ENCODE data around the gene DYSF. TPM values are rescaled to one million over a fixed set of nuclear protein-coding genes. Genes with fewer than 3 reads are reported as not detected.

Gene DYSF
- polyA plus RNA-seq, 1 donor (not counting 4 experiments of a cell fraction or from before 2014, with no cell fraction given), result 8.2 TPM

DNA sequence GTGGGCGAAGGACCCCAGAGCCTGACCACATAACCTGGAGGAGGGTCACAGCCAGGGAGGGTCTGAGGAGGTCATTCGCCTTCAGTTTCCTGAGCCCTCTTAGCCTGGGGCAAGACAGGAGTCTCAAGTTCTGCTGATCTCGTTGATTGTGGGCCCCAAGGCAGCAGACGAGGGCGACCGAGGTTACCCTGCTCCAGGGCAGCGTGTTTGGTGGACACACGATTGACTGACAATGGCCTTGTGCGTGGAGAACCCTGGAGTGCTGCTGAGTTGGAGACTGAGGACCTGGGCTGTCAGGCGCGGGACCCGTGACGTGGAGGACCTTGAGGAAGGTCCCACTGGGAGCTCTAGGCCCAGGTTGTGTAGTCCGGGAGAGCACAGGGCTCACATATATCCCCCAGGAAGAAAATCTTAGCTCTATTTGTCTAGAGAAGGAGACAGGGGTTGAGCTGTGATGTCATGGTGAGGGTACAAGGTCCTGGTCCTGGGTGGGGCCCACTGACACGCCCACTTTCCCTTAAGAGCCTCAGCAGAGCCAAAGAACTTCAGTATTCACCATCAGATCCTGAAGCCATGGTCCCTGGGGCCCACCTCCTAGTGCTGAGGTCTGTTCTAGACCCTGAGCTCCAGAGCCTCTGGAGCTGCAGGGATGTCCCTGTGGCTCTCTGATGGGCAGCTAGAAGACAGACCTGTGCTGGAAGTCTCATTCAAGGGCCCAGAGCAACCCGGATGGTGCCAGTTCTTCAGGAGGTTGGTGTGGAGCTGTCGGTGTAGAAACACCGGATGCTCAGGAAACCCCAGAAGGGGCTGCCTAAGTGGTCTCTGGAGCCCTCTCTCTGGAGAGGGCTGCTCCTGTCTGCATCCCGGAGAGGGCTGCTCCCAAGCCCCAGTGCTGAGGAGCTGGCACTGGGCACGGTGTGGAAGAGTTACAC lies 53.1 kb downstream of the DYSF start:
- Histone ChIP-seq H3K9me1 (ENCODE audit: control insufficient read depth, extremely low read depth, insufficient read depth, low read length) (no peaks in the 10 kb centered on the region), H3K36me3 (ENCODE audit: control insufficient read depth in 2 of 2, extremely low read depth in 1 of 2, insufficient read depth in 2 of 2, low read length in 2 of 2) (no peaks in the 10 kb centered on the region), H2AFZ (ENCODE audit: control insufficient read depth, low read length) (no peak overlapping the region), H3K9ac (ENCODE audit: control insufficient read depth, extremely low read depth, insufficient read depth, low read length) (no peak overlapping the region), H3K4me2 (ENCODE audit: control insufficient read depth, extremely low read depth, insufficient read depth, low read depth, low read length) (no peak overlapping the region), H3K79me2 (ENCODE audit: control insufficient read depth, insufficient read depth, low read length) (no peaks in the 10 kb centered on the region), H3K4me1 (ENCODE audit: control insufficient read depth, extremely low read depth, insufficient read depth, low read length) (peaks cover 20% of the 10 kb centered on the region), H3K27me3 (ENCODE audit: control insufficient read depth, extremely low read depth, insufficient read depth, low read length) (no peaks in the 10 kb centered on the region), H3K27ac (ENCODE audit: control insufficient read depth, insufficient read depth, low read length) (no peak overlapping the region), H3K4me3 (ENCODE audit: control insufficient read depth in 2 of 3, extremely low read depth in 1 of 3, insufficient read depth in 2 of 3, low read depth in 1 of 3, low read length in 3 of 3) (no peak overlapping the region), H4K20me1 (ENCODE audit: control insufficient read depth, extremely low read depth, insufficient read depth, low read length) (no peaks in the 10 kb centered on the region), H3K9me3 (ENCODE audit: control insufficient read depth, low read depth, low read length) (no peaks in the 10 kb centered on the region)
- dilution Hi-C loops (cut with MboI; ENCODE audit: extremely low pct_ligation_motif_present, low sequenced_read_pairs), result no loop called here
- DNase-seq (ENCODE audit: low read depth, low spot score) (no peak), FAIRE-seq (no peak)
- TF ChIP-seq, protein P1, sequence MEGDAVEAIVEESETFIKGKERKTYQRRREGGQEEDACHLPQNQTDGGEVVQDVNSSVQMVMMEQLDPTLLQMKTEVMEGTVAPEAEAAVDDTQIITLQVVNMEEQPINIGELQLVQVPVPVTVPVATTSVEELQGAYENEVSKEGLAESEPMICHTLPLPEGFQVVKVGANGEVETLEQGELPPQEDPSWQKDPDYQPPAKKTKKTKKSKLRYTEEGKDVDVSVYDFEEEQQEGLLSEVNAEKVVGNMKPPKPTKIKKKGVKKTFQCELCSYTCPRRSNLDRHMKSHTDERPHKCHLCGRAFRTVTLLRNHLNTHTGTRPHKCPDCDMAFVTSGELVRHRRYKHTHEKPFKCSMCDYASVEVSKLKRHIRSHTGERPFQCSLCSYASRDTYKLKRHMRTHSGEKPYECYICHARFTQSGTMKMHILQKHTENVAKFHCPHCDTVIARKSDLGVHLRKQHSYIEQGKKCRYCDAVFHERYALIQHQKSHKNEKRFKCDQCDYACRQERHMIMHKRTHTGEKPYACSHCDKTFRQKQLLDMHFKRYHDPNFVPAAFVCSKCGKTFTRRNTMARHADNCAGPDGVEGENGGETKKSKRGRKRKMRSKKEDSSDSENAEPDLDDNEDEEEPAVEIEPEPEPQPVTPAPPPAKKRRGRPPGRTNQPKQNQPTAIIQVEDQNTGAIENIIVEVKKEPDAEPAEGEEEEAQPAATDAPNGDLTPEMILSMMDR (optimal IDR thresholded peaks at IDR 0.05 in 1 of 3, IDR thresholded peaks at IDR 0.05 in 1 of 3, conservative IDR thresholded peaks at IDR 0.05 in 1 of 3; ENCODE audit: extremely low read depth in 1 of 3, insufficient read depth in 2 of 3, low read length in 3 of 3), result no peak
- TF ChIP-seq EZH2 (IDR thresholded peaks at IDR 0.05; ENCODE audit: low read length), result no peak

DNA sequence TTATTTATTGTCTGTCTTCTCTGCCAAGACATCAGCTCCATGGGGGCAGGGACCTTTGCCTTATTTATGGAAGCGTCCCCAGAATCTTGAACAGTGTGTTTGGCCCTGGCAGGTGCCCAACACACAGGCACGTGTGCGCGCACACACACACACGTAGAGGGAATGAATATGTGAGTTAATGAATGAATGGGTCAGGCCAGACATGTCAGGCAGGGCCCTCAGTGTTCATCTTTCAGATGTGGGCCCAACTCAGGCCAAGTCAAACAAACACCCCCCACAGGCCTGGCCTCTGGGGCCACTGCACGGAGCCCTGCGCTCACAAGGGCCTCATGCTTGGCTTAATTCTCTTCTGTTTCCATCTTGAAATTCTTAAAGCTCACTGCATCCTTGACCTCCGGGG lies 54.1 kb downstream of the DYSF start:
- dilution Hi-C loops (cut with MboI; ENCODE audit: extremely low pct_ligation_motif_present, low sequenced_read_pairs), result no loop called here
- no peak for TF ChIP-seq EZH2 (IDR thresholded peaks at IDR 0.05; ENCODE audit: low read length)
- TF ChIP-seq, protein P1 (optimal IDR thresholded peaks at IDR 0.05 in 1 of 3, IDR thresholded peaks at IDR 0.05 in 1 of 3, conservative IDR thresholded peaks at IDR 0.05 in 1 of 3; ENCODE audit: extremely low read depth in 1 of 3, insufficient read depth in 2 of 3, low read length in 3 of 3), result no peak
- FAIRE-seq, result no peak

More for the DNA sequence above, 54.1 kb downstream of the DYSF start:
- Histone ChIP-seq H3K27me3 (ENCODE audit: control insufficient read depth, extremely low read depth, insufficient read depth, low read length) (no peaks in the 10 kb centered on the region), H3K9me1 (ENCODE audit: control insufficient read depth, extremely low read depth, insufficient read depth, low read length) (no peaks in the 10 kb centered on the region), H3K9me3 (ENCODE audit: control insufficient read depth, low read depth, low read length) (no peaks in the 10 kb centered on the region), H3K4me1 (ENCODE audit: control insufficient read depth, extremely low read depth, insufficient read depth, low read length) (peaks cover 20% of the 10 kb centered on the region), H3K27ac (ENCODE audit: control insufficient read depth, insufficient read depth, low read length) (no peak overlapping the region), H3K9ac (ENCODE audit: control insufficient read depth, extremely low read depth, insufficient read depth, low read length) (no peak overlapping the region), H3K79me2 (ENCODE audit: control insufficient read depth, insufficient read depth, low read length) (no peaks in the 10 kb centered on the region), H2AFZ (ENCODE audit: control insufficient read depth, low read length) (no peak overlapping the region), H3K4me2 (ENCODE audit: control insufficient read depth, extremely low read depth, insufficient read depth, low read depth, low read length) (no peak overlapping the region), H3K36me3 (ENCODE audit: control insufficient read depth in 2 of 2, extremely low read depth in 1 of 2, insufficient read depth in 2 of 2, low read length in 2 of 2) (no peaks in the 10 kb centered on the region), H4K20me1 (ENCODE audit: control insufficient read depth, extremely low read depth, insufficient read depth, low read length) (no peaks in the 10 kb centered on the region), H3K4me3 (ENCODE audit: control insufficient read depth in 2 of 3, extremely low read depth in 1 of 3, insufficient read depth in 2 of 3, low read depth in 1 of 3, low read length in 3 of 3) (no peak overlapping the region)
- no peak for DNase-seq (ENCODE audit: low read depth, low spot score)

Measured in keratinocyte (primary cell).